Measurements from ENCODE around the gene GRID1.

The GRID1 gene

DNA sequence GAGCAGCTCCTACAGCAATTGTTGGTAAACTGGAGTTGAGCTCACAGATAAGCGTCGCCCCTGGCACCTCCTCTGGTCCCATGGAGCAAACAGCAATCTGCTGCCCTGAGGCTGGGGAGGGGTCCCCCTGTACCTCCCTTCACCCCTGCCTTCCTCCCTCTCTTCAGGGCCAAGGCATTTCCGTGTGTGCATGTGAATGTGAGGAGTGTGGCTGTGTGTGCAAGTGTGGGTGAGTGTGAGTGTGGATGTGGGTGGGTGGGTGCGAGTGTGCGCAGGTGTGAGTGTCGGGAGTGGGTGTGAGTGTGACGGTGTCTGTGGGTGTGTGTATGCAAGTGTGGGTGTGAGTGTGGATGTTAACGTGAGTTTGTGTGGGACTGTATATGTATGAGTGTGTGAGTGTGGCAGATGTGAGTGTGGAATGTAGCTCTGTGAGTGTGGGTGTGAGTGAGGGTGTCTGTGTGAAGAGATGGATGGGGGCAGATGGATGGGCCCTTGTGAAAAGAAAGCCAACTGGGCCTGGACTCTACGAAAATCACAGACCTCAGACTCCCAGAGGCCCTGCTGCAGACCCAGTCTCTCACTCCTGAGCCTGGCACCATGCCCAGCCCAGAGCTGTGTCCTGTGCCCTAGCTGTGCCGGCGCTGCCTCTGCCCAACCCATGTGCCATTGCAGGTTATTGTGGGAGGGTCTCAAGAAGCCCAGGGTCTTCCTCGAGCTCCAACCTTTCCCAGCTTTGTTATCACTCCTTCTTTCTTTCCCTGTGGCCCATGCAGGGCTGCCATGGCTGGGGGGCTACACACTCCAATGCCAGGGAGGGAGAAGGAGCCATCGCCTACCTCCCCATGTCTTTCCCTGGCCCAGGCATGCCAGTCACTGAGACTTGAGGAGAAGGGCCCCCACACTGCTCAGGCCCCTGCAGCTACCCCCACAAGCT lies 73.9 kb downstream of the GRID1 start:
- DNase-seq (ENCODE audit: low read depth), result no peak

DNA sequence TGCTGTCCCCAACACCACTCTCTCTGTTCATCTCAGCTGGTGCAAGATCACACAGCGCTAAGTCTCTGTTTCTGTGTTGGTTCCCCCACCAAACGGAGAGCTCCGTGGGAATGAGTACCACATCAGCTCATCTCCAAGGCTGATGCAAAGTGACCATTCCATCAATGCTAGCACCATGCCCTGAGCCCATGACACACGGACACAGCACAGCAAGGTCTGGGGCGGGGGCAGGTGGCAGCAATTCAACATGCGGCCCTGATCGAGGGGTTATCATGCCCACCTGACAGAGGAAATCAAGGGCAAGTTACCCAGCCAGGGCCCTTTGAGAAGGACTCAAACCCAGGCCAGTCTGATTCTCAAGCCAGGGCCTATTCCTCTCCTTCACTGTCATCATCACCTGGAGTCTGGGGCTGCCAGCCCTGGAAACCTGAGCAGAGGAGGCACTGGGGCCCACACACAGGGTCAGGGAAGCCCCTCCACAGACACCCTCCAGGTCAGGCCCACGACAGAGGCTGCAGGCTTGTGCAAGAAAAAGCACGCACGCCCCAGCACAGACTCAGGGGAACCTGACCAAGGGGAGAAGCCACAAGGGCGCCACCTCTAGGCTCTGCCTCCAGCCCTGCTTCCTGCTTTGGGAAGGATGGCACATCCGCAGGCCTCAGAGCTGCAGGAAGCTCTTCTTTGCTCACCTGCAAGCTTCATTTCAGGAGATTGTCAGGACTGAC lies 74.8 kb downstream of the GRID1 start:
- DNase-seq (ENCODE audit: low read depth), result no peak

DNA sequence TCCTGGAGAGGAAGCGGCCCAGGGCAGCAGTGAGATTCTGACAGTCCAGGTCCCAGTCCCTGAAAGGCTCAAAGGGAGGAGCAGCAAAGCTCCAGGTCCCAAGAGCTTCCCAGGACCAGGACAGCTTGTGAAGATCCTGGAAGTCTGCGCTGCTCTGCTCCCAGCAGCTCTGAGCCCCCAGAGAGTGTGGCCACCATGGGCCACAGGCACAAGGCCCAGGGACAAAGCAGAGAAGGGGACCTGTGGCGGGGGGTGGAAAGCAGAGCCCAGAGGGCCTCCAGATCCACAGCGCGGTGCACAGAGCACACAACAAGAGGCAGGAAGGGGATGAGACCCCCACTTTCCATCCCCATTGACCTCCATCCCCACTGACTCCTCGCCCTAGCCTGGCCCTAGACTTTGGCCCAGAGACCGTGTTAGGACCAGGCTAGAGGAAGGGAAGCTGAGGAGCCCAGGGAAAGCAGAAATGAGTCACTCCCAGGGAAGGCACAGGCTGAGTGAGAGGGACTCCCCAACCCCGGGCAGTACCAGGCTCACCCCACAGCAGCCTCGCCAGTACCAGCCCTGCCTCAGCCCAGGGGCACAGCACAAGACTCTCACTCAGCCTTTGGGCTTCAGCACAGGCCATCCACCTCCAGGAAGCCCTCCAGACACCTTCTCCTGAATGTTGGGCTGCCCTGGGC lies 75.5 kb downstream of the GRID1 start:
- DNase-seq (ENCODE audit: low read depth), result no peak

DNA sequence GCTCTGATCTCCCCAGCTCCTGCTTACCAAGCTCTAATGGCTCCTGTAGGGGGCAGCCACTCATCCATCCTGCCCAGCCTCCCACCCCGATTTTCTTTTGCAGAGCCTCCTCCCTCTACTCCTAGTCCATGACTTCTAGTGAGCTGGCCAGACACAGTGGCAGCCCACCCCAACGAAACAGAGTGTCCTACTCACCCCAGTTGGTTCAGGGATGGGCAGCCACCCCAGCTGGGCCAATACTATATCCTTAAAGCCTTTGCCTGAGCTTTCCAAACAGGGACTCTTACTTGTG lies 77.1 kb downstream of the GRID1 start:
- DNase-seq (ENCODE audit: low read depth), result no peak

DNA sequence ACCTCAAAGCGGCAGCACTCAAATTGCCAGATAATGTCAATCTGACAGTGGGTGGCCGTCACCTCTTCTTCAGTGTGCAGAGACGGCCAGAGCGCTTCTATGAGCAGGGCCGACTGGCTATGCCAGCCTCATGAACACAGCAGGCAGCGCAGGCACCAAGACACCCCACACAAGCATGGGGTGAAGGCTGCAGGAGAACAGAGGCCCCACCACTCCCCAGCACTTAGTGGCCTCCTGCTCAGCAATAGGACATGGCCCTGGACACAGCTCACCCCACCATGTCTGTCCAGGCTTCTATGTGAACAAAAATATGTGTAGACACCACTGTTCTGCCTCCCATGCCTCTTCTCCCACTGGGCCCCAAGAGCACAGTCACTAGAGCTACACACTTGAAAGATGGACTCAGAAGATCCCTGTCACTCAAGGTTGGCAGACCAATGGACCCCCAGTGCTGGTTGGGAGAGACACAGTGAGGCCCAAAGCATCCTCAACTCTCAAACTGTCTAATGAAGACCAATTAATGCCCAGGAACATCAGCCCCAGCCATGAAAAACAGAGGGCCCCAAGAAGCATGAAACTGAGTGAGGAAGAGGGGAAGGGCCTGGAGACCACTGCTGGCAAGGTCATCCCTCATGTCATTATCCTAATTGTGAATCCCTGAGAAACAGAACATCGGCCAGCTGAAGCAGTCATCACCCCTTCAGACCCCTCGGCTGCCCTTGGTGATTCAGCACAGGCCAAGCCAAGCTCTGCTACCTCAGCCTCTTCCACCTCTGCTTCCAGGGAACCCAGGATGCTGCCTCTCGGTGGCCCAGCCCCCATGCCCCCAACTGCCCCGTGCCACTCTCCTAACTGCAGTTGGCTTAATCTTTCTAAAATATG lies 77.7 kb downstream of the GRID1 start:
- DNase-seq (ENCODE audit: low read depth), result no peak

DNA sequence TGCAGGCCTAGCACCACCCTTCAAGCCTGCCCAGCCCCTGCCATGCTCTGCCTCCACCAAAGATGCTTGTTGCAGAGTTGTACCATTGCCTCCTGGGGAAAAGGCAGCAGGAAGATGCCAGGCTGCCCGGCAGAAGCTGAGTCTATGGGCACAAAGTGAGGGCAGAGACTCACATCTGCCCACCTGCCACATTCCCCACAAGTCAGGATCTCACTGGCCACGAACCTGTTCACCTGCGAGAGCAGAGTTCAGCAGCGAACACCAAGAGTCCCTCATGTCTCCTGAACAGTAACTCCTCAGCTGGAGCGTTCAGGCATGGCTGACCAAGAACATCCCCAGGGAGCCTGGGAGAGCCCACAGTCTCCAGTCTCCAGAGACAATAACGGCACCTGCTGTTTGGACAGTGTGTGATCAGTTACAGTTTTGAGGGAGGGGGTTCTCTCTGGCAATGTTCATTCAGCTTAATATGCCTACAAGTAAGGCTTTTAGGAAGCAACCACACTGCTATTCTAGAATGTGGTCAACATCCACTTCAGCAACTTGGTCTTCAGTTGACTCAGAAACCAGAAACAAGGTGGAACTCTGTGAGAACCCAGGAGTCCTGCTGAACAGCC lies 78.5 kb downstream of the GRID1 start:
- no peak for DNase-seq (ENCODE audit: low read depth)

DNA sequence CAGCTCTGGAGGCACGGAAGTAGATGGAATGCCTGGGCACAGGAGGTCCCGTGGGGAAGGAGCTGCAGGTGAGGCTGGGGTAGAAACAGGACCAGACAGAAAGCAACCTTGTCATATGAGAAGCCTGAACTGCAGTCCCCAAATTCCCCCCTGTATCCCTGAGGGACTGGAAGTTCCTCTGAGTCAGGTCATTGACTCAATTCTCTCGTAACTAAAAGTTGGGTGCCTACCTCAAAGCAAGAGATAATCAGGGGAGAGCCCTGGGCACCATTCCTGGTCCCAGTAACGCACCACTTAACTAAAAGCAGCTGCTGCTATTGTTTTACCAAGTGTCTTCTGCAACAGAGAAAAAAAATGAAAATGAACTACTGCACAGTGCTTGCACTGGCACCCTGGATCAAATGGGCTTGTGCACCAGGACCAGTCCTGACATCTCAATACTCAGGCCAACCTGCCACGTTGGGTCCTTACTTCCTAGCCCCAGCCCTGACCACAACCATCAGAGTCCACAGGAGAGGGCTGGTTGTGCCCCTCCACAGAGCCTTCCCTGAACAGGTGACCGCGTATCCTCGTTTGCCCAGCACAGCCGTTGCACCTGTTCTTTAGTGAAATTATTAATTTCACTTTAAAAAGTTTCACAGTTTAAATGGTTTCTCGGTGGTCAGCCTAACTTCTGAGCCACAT lies 79.3 kb downstream of the GRID1 start:
- no peak for DNase-seq (ENCODE audit: low read depth)

DNA sequence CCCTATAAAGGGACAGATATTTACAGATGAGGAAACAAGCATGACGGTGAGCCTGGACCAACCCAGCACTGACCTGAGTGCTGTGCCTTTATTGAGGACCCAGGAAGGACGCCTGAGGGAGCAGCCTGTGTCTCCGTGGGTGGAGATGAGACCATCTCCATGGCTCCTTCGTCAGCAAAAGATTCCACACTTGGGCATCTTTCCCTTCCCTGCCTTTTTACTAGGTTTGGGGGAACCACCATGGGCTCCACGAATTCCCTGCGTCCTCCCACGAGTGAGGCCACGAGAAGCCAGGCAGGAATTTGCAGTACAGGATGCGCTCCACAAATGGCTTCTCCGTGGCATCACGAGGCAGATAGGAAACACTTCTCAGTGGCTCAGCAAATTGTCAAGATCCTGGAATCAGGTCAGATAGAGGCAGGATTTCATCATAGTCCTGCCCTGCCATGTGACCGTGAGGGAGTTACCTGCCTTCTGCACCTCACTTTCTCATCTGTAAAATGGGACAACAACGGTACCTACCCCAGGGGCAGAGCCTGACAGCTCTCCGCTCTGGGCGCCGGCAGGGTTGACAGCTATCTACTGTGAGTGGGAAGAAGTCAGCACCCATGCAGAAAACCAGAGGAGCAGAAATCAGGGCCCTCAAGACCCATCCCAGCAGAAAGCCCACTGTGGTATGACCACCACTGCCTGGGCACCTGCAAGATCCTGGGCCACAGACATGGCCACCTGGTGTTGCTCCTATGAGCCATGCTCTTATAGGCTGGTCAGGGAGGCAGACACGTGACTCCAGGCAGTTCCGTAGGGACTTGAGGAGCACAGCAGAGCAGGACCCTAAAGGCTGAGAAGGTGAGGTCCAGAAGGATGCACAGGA lies 80.1 kb downstream of the GRID1 start:
- no peak for DNase-seq (ENCODE audit: low read depth)

DNA sequence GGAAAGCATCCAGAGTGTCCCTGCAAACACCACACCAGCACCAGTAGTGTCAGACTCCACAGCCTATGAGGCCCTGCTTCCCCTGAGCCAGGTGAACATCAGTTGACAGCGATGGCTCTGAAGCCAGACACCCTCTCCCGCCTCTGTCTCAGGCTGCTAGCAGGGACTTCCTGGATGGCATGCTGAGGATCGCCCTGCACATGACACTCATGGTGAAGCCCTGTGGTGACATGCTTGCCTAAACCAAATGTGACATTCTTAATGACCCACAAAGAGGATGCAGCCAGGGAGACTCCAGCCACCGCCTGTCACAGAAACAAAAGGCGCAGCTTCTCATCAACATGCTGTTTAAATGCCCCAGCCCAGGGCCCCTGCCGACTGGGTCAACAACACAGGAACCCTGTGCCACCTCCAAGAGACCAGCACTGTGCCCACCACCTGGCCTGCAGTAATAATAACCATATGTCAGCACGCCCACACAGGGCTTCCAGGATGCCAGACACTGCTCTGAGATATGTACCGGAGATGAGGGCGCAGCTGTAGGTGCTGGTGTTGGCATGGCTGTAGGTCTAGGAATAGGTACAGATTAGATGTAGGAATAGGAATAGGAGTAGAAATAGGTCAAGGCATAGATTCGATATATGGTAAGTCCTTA lies 81.3 kb downstream of the GRID1 start:
- DNase-seq (ENCODE audit: low read depth), result no peak

DNA sequence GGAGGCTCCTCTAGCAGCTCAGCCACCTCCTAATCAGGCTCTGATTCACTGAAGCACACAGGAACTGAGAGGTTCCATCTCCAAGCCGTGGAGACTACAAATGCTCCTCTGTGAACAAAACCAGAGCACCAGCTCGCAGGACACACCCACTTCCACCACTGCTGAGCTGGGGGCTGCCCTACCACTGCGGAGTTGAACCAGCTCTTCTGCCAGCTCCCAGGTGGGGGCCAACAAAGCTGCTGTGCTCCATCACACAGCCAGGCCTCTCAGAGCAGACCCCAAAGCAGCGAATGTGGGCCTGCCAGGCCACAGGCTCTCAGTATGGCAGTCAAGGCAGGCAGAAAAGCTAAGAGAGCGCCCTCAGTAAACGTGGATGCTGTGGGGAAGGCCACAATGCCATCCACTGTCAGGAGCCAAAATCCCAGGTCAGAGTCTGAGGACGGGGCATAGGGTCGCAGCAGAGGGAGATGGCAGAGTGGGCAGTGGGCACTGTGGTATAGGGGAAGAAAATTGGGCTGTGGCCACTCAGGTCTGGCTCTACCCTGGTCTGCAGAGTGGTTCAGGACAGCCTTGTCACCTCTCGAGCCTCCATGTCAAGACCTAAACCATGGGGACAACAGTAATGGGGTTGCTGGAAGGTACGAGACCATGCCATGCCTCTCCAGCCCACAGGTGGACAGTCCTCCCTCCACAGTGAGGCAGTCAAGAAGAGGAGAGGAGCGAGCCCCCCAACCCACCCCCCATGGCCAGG lies 82.1 kb downstream of the GRID1 start:
- no peak for DNase-seq (ENCODE audit: low read depth)

DNA sequence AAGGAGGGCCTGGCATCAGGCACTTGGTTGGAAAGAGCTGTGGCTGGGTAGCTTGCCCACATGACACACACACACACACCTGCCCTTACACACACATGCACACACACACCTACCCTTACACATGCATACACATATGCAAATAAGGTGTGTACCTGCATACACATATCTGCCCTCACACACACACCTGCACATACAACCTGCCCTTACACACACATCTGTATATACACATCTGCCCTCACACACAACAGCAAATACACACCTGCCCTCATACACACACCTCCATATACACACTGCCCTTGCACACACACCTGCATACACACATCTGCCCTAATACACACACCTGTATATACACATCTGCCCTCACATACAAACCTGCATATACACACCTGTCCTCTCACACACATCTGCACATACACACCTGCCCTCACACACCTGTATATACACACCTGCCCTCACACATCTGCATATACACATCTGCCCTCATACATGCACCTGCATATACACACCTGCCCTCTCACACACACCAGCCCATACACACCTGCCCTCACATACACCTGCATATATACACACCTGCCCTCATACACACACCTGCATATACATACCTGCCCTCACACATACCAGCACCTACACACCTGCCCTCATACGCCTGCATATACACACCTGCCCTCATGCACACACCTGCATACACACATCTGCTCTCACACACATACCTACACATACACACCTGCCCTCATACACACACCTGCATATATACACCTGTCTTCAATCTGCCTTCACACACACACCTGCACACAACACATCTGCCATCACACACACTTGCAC lies 82.9 kb downstream of the GRID1 start:
- no peak for DNase-seq (ENCODE audit: low read depth)

DNA sequence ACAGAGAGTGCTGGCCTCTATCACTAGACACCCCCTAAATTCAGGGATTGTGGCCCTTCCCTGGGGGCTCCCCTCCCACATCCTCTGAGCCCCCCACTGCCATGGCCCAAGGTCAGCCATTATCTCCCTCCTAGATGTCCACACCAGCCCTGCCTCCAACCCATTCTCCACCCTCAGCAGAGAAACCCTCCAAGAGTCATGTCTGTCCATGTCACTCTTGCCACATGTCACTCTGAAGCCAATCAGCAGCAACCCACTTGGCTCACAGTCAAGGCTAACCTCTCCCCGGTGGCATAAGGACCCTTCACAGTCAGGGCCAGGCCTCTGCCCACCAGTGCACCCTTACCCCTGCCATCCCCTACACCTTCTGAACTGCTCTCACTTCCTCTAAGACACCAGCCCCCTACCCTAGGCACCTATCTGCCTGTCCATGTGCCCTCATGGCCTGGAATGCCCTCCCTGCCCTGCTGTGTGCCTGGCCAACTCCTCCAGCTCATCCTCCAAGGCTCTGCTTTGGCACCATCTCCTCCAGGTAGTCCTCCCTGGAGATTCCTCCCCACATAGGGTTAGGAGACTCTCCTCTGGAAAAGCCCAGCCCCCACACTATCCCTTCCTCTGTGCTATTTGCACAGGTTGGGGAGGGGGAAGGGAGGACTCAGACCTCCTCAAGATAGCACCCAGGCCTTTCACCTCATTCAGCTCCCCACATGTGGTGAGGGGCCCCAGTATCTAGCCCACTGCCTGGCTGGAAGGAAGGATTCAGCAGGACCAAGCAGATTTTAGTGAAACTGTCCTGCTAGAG lies 83.7 kb downstream of the GRID1 start:
- DNase-seq (ENCODE audit: low read depth), result no peak

DNA sequence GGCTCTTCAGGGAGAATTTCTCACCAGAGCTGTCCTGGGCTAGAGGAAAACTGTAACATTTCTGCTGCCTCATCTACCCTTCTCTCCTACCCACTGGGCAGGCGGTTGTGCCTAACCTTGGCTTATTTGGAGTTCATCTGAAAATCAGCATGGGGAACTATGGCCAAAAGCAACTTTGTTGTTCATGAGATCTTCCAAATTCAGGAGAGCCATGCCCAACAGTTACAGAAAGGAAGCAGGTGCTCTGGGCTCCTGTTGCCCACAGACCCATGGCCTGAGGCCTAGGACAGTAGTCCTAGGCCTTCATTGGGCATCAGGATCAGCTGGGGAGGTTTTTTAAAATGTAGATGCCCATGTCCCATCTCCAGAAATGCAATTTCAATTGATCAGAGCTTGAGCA lies 85.2 kb downstream of the GRID1 start:
- DNase-seq (ENCODE audit: low read depth), result no peak

DNA sequence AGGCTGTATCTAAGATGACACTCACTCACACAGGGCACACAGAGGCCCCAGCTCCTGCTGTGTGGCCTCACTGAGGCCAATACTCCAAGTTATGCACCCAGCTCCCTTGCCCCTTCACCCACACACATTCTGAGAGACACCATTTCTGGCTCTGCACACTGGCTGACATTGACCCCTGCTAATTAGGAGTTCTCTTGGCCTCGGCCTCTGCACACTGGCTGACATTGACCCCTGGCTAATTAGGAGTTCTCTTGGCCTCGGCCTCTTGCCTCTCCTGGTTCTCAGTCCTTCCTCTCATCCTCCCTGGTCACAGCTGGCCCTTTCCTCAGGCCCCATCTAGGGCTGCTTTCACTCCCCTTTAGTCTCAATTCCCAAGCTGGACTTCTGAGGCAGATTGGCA lies 97.3 kb downstream of the GRID1 start:
- DNase-seq (ENCODE audit: low read depth), result no peak

DNA sequence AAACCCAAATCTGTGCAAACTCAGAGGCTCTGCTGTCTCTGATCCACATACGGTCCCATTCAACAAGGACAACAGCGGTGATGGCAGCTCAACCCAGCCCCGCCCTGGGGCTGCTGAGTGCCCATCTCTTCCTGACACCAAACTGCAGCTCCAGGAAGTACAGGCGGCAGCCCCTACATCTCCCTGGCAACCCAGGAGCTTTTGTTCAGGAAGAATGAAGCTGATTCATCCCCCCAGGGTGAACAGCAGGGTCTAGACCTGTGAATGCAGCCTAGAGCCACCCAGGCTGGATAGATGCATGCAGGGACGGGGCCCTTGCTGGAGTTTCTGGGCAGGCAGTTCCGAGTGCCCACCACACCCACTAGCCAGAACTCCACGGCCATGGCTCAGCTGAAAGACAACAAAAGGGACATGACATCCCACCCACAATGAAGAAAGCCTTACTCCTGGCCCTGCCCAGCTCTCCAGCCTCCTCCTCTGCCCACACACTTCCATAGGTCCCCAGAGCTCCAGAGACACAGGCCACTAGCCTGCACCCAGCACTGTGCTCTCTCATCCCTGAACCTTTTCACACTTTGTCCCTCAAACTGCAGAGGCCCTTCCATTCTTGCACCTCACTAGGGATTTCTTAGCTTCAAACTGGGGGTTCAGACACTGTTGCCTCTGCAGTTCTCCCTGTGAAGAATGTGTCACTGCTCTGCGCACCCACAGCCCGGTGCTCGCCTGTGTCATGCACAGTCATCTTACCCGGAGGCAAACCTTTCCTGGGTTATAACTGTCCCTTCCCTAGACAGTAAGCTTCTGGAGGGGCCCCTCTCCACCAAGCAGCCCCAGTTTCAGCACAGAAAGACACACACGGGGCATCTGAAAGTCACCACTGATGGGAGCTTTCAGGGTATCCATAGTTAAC lies 99.1 kb downstream of the GRID1 start:
- no peak for DNase-seq (ENCODE audit: low read depth)
